Liver (tissue), 9 donors: ENCODE results near the gene NMRAL1. TPM values are rescaled to one million over a fixed set of nuclear protein-coding genes. Genes with fewer than 3 reads are reported as not detected.

ENCODE experiments used
- DNase-seq: peaks from one replicate; pipeline ENCODE4 v3.0.0-alpha.2; 2017; ENCODE audit warnings: low spot score
- H3K27ac ChIP-seq, 2 donors: one replicate each; pipeline ENCODE4 v1.7.0; 2013; ENCODE audit warnings: inconsistent platforms in 2 of 2, low read length in 2 of 2, control low read depth in 1 of 2, low read depth in 1 of 2, mild to moderate bottlenecking in 1 of 2
- H3K27me3 ChIP-seq, 4 donors: one replicate each; pipeline versions ENCODE4 v1.6.1 to v1.7.0; 2013; ENCODE audit warnings: low read length in 3 of 4, inconsistent platforms in 1 of 4, mild to moderate bottlenecking in 1 of 4, moderate library complexity in 1 of 4; ENCODE audit not compliant: control insufficient read depth in 4 of 4, insufficient read depth in 4 of 4
- H3K36me3 ChIP-seq, 4 donors: one replicate each; pipeline versions ENCODE4 v1.6.1 to v1.7.0; 2013; ENCODE audit warnings: low read length in 3 of 4, mild to moderate bottlenecking in 3 of 4, low read depth in 1 of 4, moderate library complexity in 1 of 4; ENCODE audit not compliant: control insufficient read depth in 4 of 4, insufficient read depth in 3 of 4
- H3K4me1 ChIP-seq, 4 donors: one replicate each; pipeline versions ENCODE4 v1.6.1 to v1.7.0; 2013; ENCODE audit warnings: low read length in 3 of 4, mild to moderate bottlenecking in 3 of 4, moderate library complexity in 1 of 4; ENCODE audit not compliant: control insufficient read depth in 4 of 4, insufficient read depth in 4 of 4
- H3K4me3 ChIP-seq, 3 donors: one replicate each; pipeline versions ENCODE4 v1.6.1 to v1.7.0; 2013; ENCODE audit warnings: low read length in 3 of 3, control low read depth in 1 of 3, low read depth in 1 of 3, mild to moderate bottlenecking in 1 of 3
- H3K9ac ChIP-seq, 2 donors: one replicate each; pipeline ENCODE4 v1.7.0; 2013; ENCODE audit warnings: low read length in 2 of 2, mild to moderate bottlenecking in 2 of 2, moderate library complexity in 2 of 2, control low read depth in 1 of 2, low read depth in 1 of 2
- H3K9me3 ChIP-seq, 4 donors: one replicate each; pipeline versions ENCODE4 v1.6.1 to v1.7.0; 2013; ENCODE audit warnings: low read length in 3 of 4; ENCODE audit not compliant: control insufficient read depth in 4 of 4
- ATF3 ChIP-seq: IDR thresholded peaks from 2 replicates; pipeline ENCODE4 v1.6.1; 2016; ENCODE audit warnings: antibody characterized with exemption
- CTCF ChIP-seq: fragments of 150-350 bp; IDR thresholded peaks from 2 replicates; pipeline ENCODE4 v1.5.1; 2017; ENCODE audit warnings: improper control_type of control experiment, low read depth, low read length; ENCODE audit not compliant: missing input control
- EGR1 ChIP-seq, 2 donors: IDR thresholded peaks; 2 replicates each; pipeline ENCODE4 v1.6.1; 2016 to 2018; ENCODE audit warnings: antibody characterized with exemption in 2 of 2, low read depth in 2 of 2
- FOXA1 ChIP-seq: IDR thresholded peaks from 2 replicates; pipeline ENCODE4 v1.6.1; 2016; ENCODE audit warnings: antibody characterized with exemption
- FOXA2 ChIP-seq: IDR thresholded peaks from 2 replicates; pipeline ENCODE4 v1.6.1; 2016; ENCODE audit warnings: antibody characterized with exemption
- GABPA ChIP-seq, 2 donors: IDR thresholded peaks in 1 of 2; conservative IDR thresholded peaks in 1 of 2; 2 replicates each; pipeline ENCODE4 v1.6.1; 2016; ENCODE audit warnings: antibody characterized with exemption in 2 of 2, mild to moderate bottlenecking in 1 of 2, moderate library complexity in 1 of 2
- HNF4A ChIP-seq, 2 donors: conservative IDR thresholded peaks; 2 replicates each; pipeline ENCODE4 v1.6.1; 2016; ENCODE audit warnings: antibody characterized with exemption in 2 of 2, mild to moderate bottlenecking in 2 of 2
- HNF4G ChIP-seq: IDR thresholded peaks from 2 replicates; pipeline ENCODE4 v1.6.1; 2016; ENCODE audit warnings: antibody characterized with exemption
- RAD21 ChIP-seq, 2 donors: IDR thresholded peaks; 2 replicates each; pipeline ENCODE4 v1.6.1; 2016; ENCODE audit warnings: antibody characterized with exemption in 2 of 2, mild to moderate bottlenecking in 2 of 2
- REST ChIP-seq: IDR thresholded peaks from 2 replicates; pipeline ENCODE4 v1.6.1; 2016; ENCODE audit warnings: antibody characterized with exemption, mild to moderate bottlenecking
- RXRA ChIP-seq, 2 donors: IDR thresholded peaks; 2 replicates each; pipeline ENCODE4 v1.6.1; 2017 to 2018; ENCODE audit warnings: antibody characterized with exemption in 2 of 2, mild to moderate bottlenecking in 1 of 2
- SP1 ChIP-seq: IDR thresholded peaks from 2 replicates; pipeline ENCODE4 v1.6.1; 2018; ENCODE audit warnings: antibody characterized with exemption, mild to moderate bottlenecking
- TAF1 ChIP-seq: conservative IDR thresholded peaks from 2 replicates; pipeline ENCODE4 v1.6.1; 2016; ENCODE audit warnings: antibody characterized with exemption, mild to moderate bottlenecking
- YY1 ChIP-seq: IDR thresholded peaks from 2 replicates; pipeline ENCODE4 v1.6.1; 2016; ENCODE audit warnings: antibody characterized with exemption, mild to moderate bottlenecking
- ZBTB33 ChIP-seq: IDR thresholded peaks from 2 replicates; pipeline ENCODE4 v1.6.1; 2016; ENCODE audit warnings: antibody characterized with exemption
- WGBS: extraction: QIAGEN DNeasy Blood & Tissue Kit; methylation state at CpG from one replicate; pipeline ENCODE4 v1.1.7; 2013; 5-methylcytosine and 5-hydroxymethylcytosine counted together
- polyA plus RNA-seq, 2 donors: library from polyadenylated mRNA; stranded (reverse) in 1 of 2; unstranded in 1 of 2; fragments of 200-250 nt in 1 of 2; fragments of >200 nt in 1 of 2; fragmentation: Nextera tagmentation in 1 of 2; extraction: Ambion mirVana in 1 of 2; gene quantifications; one replicate each; pipeline versions ENCODE4 v1.2.1 to v1.2.3, GENCODE V29; 2013 to 2015
- total RNA-seq, 2 donors: library from RNA; depleted of rRNA; stranded (reverse); fragments of >200 nt; gene quantifications; one replicate each; pipeline ENCODE4 v1.2.3, GENCODE V29; 2014
- donor health status: healthy.
- donor health status: healthy.
- donor health status: healthy.
- donor health status: healthy.
- donor health status: healthy.

The NMRAL1 gene
- total and polyA plus RNA-seq, 4 donors: 20.1 to 45.4 (median 28.3) TPM

GRCh38 chr16:4513881-4514280, 39.5 kb upstream of the NMRAL1 start (continued):
- TF ChIP-seq REST: no peak

GRCh38 chr16:4513086-4513860, 38.8 kb upstream of the NMRAL1 start:
- Histone ChIP-seq H3K27ac (no peak overlapping the region), H3K36me3 (peaks cover 18 to 39% (median 21%) of the 10 kb centered on the region in 4 donors)
- DNase-seq: peak; percentile 65

More at GRCh38 chr16:4513086-4513860, 38.8 kb upstream of the NMRAL1 start:
- no peak overlapping the region for H3K4me3 ChIP-seq
- TF ChIP-seq FOXA1: no peak
- no peak for TF ChIP-seq REST
- TF ChIP-seq HNF4G: no peak
- TF ChIP-seq FOXA2: no peak
- no peak for TF ChIP-seq ATF3
- no peak for TF ChIP-seq SP1
- no peak for TF ChIP-seq RXRA (IDR thresholded peaks at IDR 0.05)
- no peak for TF ChIP-seq ZBTB33
- no peak for TF ChIP-seq TAF1
- no peak for TF ChIP-seq RAD21 (IDR thresholded peaks at IDR 0.05)
- TF ChIP-seq EGR1 (IDR thresholded peaks at IDR 0.05; ENCODE audit: low read depth in 2 of 2): no peak
- no peak for TF ChIP-seq CTCF
- no peak for TF ChIP-seq HNF4A (conservative IDR thresholded peaks at IDR 0.05)
- TF ChIP-seq YY1: no peak
- TF ChIP-seq GABPA (IDR thresholded peaks at IDR 0.05 in 1 of 2, conservative IDR thresholded peaks at IDR 0.05 in 1 of 2): no peak
- no peaks in the 10 kb centered on the region for H3K9me3 ChIP-seq
- H3K4me1 ChIP-seq: peaks cover 0 to 14% (median 5%) of the 10 kb centered on the region in 4 donors
- no peak overlapping the region for H3K9ac ChIP-seq
- no peaks in the 10 kb centered on the region for H3K27me3 ChIP-seq
- 94% methylated on average over 19 of the region's 19 CpGs for WGBS
